SK-N-SH treated with all-trans-retinoic acid at 6 μM for 48 hours (cell line): ENCODE measurements around the gene SNPH.

ENCODE experiments used
- ATAC-seq: fragments of 200-7000 bp; cut with Tn5 transposase; 3 replicates; pipeline ENCODE4 v1.9.1; 2020; ENCODE audit warnings: mild to moderate bottlenecking, moderate library complexity
- ARNTL ChIP-seq: fragments of 450-650 bp; formaldehyde crosslinking; IDR thresholded peaks from 2 replicates; pipeline ENCODE4 v1.5.0; 2020; ENCODE audit warnings: low read depth, mild to moderate bottlenecking, moderate library complexity, borderline replicate concordance
- CREB5 ChIP-seq: fragments of 250-450 bp; sonication (Bioruptor Pico); IDR thresholded peaks from 2 replicates; pipeline ENCODE4 v1.5.1; 2020; ENCODE audit warnings: low read depth, mild to moderate bottlenecking, moderate library complexity
- CSDC2 ChIP-seq: fragments of 250-450 bp; sonication (Bioruptor Pico); IDR thresholded peaks from 2 replicates; pipeline ENCODE4 v1.5.0; 2020; ENCODE audit warnings: mild to moderate bottlenecking, moderate library complexity
- CSRNP3 ChIP-seq: fragments of 250-450 bp; sonication (Bioruptor Pico); IDR thresholded peaks from 2 replicates; pipeline ENCODE4 v1.5.1; 2021; ENCODE audit warnings: mild to moderate bottlenecking, moderate library complexity
- OSR1 ChIP-seq: fragments of 250-450 bp; sonication (Bioruptor Pico); IDR thresholded peaks from 2 replicates; pipeline ENCODE4 v1.8.0; 2022; ENCODE audit warnings: moderate library complexity, mild to moderate bottlenecking, inconsistent platforms
- POU6F1 ChIP-seq: fragments of 250-450 bp; sonication (Bioruptor Pico); IDR thresholded peaks from 2 replicates; pipeline ENCODE4 v1.8.0; 2021; ENCODE audit warnings: low read depth, mild to moderate bottlenecking, moderate library complexity, borderline replicate concordance
- PPARA ChIP-seq: fragments of 250-450 bp; sonication (Bioruptor Pico); IDR thresholded peaks from 2 replicates; pipeline ENCODE4 v1.5.0; 2020; ENCODE audit warnings: mild to moderate bottlenecking, borderline replicate concordance
- SNAI2 ChIP-seq: fragments of 250-450 bp; sonication (Bioruptor Pico); IDR thresholded peaks from 2 replicates; pipeline ENCODE4 v1.5.0; 2020; ENCODE audit warnings: mild to moderate bottlenecking, moderate library complexity
- TCF4 ChIP-seq: fragments of 250-450 bp; sonication (Bioruptor Pico); IDR thresholded peaks from 2 replicates; pipeline ENCODE4 v1.8.0; 2021; ENCODE audit warnings: mild to moderate bottlenecking, moderate library complexity, borderline replicate concordance
- TOX ChIP-seq: fragments of 250-450 bp; sonication (Bioruptor Pico); IDR thresholded peaks from 2 replicates; pipeline ENCODE4 v1.8.0; 2021; ENCODE audit warnings: mild to moderate bottlenecking, moderate library complexity, borderline replicate concordance
- TSHZ2 ChIP-seq: fragments of 250-450 bp; sonication (Bioruptor Pico); IDR thresholded peaks from 2 replicates; pipeline ENCODE4 v1.5.0; 2020; ENCODE audit warnings: mild to moderate bottlenecking, moderate library complexity
- ZC3H10 ChIP-seq: fragments of 250-450 bp; sonication (Bioruptor Pico); IDR thresholded peaks from 2 replicates; pipeline ENCODE4 v1.5.1; 2021; ENCODE audit warnings: mild to moderate bottlenecking, moderate library complexity
- ZFP3 ChIP-seq: fragments of 250-450 bp; sonication (Bioruptor Pico); IDR thresholded peaks from 2 replicates; pipeline ENCODE4 v1.5.0; 2020; ENCODE audit warnings: mild to moderate bottlenecking, moderate library complexity
- ZFP30 ChIP-seq: fragments of 450-650 bp; formaldehyde crosslinking; IDR thresholded peaks from 2 replicates; pipeline ENCODE4 v1.5.0; 2022; ENCODE audit warnings: mild to moderate bottlenecking, moderate library complexity
- ZNF565 ChIP-seq: fragments of 450-650 bp; formaldehyde crosslinking; conservative IDR thresholded peaks from 2 replicates; pipeline ENCODE4 v1.5.0; 2020; ENCODE audit warnings: low read depth, mild to moderate bottlenecking, moderate library complexity
- ZNF70 ChIP-seq: fragments of 450-650 bp; formaldehyde crosslinking; IDR thresholded peaks from 2 replicates; pipeline ENCODE4 v1.5.0; 2020; ENCODE audit warnings: mild to moderate bottlenecking, moderate library complexity
- ZNF8 ChIP-seq: fragments of 450-650 bp; formaldehyde crosslinking; IDR thresholded peaks from 2 replicates; pipeline ENCODE4 v1.5.0; 2020; ENCODE audit warnings: mild to moderate bottlenecking, moderate library complexity

The SNPH gene

GRCh38 chr20:1325173-1326030 is 59.3 kb downstream of the SNPH start:
- TF ChIP-seq CREB5 (CRISPR knock-in tag) (peak; percentile 59; the same call in 1 of the 2 replicates), ZFP30 (CRISPR knock-in tag) (no peak), PPARA (CRISPR knock-in tag) (no peak), ZNF565 (CRISPR knock-in tag) (0 out of 2 replicates have a peak, but pooled peaks have one; percentile 18), ZNF70 (no peak), ARNTL (CRISPR knock-in tag) (no peak), ZC3H10 (0 out of 2 replicates have a peak, but pooled peaks have one; percentile 20), CSDC2 (CRISPR knock-in tag) (no peak), TOX (CRISPR knock-in tag) (no peak)
- peak; percentile 88 for ATAC-seq

- TF ChIP-seq POU6F1 (CRISPR knock-in tag) = no peak
- ATAC-seq = no peak
Measured at GRCh38 chr20:1326031-1326930, 60.2 kb downstream of the SNPH start.

GRCh38 chr20:1327241-1327653 is 61.2 kb downstream of the SNPH start:
- no peak for ATAC-seq
- TF ChIP-seq ZNF8 (CRISPR knock-in tag) = no peak
- no peak for TF ChIP-seq ZFP30 (CRISPR knock-in tag)
- TF ChIP-seq POU6F1 (CRISPR knock-in tag) = no peak
- TF ChIP-seq ZNF70 = no peak
- TF ChIP-seq TSHZ2 = no peak
- TF ChIP-seq PPARA (CRISPR knock-in tag) = no peak
- no peak for TF ChIP-seq SNAI2
- no peak for TF ChIP-seq CREB5 (CRISPR knock-in tag)
- TF ChIP-seq ZFP3 (CRISPR knock-in tag) = no peak
- TF ChIP-seq TCF4 (CRISPR knock-in tag) = no peak
- TF ChIP-seq CSRNP3 (CRISPR knock-in tag) = no peak
- TF ChIP-seq OSR1 (CRISPR knock-in tag) = no peak
- TF ChIP-seq ZC3H10 = no peak
- TF ChIP-seq, all 23 proteins: peak for 0
